Retina (tissue), 1 donor: Measurements from ENCODE around the gene RPGRIP1L.

Experiments
- DNase-seq: peaks from one replicate; pipeline ENCODE4 v3.0.0-alpha.2; 2016

The RPGRIP1L gene

DNA sequence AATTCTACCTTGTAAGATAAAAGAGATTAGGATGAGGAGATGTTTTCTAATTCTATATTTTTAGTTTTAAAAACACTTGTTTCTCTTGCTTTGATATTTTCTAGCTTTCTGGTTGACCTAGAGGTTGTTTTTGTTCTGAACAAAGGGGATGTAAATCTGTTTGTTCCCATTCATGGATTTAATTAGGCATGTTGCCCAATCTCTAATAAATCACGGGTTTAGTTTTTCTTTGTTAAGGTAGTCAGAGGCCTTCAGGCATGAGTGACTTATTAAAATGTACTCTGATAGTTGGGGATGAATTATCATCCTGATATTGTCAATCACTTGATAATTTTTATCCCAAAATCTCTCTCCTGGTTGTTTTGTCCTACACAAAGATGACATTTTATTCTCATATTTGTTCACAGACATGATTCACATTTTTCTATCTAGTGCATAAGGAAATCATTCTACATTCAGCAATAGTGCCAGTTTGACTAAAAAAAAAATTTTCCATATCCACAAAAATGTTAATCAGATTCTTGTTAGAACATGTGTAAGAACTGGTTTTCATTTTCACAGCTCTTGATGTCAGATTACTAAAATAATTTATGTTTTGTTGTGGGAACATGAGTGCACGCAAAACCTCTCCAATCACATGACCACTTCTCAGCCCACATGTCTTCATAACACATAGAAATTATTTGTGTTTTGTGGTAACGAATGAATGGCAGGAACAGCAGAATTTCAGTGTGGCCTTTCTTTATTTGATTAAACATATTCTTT lies 105.0 kb downstream of the RPGRIP1L start:
- peak; percentile 37 for DNase-seq

GRCh38 chr16:53597776-53598175 lies 105.9 kb downstream of the RPGRIP1L start:
- DNase-seq = peak; percentile 50

DNA sequence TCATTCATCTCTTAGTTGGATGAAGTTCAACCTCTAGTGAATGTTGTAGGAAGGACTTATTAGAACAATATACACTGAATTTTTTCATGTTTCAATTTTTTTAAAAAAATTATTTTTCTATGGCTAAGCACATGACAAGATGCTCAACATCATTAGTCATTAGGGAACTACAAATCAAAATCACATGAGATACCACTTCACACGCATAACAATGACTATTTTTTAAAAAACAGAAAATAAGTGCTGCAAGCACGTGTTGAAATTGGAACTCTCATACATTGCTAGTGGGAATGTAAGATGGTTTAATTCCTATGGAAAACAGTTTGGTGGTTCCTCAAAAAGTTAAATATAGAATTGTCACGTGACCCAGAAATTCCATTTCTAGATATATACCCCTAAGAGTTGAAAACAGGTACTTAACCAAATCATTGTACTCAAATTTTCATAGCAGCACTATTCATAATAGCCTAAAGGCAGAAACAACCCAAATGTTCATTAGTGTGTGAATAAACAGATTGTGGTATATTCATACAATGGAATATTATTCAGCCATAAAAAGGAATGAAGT lies 115.5 kb downstream of the RPGRIP1L start:
- no peak for DNase-seq

DNA sequence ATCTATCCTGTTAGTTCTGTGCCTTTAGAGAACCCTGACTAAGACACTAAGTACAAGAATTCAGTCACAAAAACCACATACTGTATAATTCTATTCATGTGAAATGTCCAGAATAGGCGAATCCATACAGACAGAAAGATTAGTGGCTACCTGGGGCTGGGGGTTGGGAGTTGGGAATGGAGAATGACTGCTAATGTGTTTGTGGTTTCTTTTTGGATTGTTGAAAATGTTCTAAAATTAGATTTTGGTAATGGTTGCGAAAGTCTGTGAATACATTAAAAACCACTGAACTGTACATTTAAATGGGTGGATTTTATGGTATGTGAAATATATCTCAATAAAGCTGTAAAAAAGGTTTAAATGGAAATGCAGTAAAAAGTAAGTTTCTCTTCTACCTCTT lies 120.3 kb downstream of the RPGRIP1L start:
- no peak for DNase-seq

DNA sequence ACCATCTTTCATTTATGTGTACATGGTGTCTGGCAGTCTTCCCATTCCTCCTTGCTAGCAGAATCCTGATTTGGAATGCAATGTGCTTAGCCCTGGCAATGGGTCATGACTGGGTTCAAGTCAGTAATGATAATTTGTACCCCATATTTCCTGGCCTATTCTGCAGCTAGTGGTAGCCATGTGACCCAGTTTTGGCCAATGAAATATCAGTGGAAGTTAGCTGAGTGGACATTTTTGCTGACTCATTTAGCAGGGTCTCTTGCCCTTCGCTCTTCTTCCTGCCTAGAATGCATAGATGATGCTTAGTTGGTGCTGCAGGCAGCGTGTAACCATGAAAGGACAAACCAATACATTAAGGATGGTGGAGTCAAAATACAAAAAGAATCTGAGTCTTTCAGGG lies 121.9 kb downstream of the RPGRIP1L start:
- no peak for DNase-seq

DNA sequence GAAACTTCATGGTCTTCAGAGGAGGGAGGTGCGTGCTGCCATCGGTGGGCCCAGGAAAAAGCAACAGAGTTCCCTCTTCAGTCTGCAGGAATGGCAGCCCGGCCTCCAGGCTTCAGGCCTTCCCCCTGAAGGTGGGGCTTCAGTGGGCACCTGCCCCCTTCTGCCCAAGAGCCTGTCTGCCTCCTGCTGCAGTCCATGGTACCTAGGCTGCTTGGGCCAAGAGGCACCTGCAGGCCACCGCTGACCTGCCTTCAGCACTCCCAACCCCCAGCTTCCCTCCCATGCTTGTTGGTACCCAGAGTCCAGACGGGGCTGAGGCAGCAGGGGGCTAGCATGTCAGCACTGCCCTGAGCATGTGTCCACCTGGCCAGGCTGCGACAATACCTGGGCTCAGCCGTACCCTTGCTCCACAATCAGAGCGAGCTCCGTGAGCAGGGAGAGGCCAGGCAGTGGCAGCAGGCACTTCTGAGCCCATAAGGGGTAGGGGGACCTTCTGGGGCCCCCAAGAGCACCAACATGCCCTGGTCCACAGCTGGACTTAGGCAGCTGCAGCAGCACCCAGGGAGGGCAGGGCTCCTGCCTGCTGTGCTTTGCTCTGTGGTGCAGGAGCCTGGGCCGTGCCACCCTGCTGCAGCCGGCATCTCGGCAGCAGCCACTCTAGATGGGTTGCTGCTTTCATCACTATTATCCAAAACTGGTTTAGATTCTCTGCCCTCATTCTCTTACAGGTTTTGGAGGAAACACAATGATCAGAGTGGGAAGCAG lies 123.4 kb downstream of the RPGRIP1L start:
- no peak for DNase-seq

DNA sequence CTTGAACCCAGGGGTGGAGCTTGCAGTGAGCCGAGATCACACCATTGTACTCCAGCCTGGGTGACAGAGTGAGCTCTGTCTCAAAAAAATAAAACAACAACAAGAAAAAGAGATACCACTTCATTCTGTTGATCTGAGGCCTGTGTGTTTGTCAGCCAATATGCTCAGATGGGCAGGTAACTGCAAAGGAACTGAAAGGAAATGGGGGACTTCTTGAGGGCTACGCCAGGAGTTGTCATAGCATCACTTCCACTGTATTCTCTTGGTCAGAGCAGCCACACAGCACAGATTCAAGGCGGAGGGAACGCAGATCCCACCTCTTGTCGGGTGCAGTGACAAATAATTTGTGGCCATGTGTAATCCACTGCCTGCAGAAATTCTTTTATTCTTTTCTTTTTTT lies 126.8 kb downstream of the RPGRIP1L start:
- DNase-seq = no peak

DNA sequence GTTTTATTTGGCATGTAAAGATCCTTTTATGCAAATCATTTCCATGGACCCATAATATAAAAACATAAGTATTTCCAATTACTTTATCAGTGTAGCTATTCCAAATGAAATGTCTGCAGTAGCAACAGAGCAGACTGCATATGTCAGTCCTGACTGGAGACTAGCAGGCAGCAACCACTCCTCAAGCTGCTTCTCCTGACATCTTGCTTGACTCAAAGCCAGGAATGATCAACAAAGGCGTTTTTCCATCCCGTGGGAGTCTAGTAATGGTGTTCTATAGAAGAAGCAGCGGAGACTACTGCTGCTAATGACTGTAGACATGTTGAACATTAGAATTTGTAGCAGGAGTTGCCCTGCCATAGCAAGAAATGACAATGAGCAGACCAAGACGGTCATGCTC lies 127.4 kb downstream of the RPGRIP1L start:
- no peak for DNase-seq

DNA sequence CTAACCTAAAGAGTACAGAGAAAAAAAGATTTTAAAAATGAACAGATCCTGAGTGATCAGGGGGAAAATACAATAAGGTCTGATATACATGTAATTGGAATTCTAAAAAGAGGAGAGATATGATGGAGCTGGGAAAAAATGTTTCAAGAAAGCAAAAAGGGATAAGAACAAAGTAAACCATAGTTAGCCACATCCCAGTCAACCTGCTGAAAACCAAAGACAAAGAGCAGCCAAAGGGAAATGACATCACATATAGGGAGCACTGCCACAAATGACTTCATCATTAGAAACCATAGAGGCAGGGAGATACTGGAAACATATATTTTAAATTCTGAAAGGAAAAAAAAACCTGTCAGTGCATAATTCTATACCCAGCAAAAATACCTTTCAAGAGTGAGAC lies 131.9 kb downstream of the RPGRIP1L start:
- DNase-seq = no peak

GRCh38 chr16:53566552-53567245 lies 137.0 kb downstream of the RPGRIP1L start:
- DNase-seq = no peak

DNA sequence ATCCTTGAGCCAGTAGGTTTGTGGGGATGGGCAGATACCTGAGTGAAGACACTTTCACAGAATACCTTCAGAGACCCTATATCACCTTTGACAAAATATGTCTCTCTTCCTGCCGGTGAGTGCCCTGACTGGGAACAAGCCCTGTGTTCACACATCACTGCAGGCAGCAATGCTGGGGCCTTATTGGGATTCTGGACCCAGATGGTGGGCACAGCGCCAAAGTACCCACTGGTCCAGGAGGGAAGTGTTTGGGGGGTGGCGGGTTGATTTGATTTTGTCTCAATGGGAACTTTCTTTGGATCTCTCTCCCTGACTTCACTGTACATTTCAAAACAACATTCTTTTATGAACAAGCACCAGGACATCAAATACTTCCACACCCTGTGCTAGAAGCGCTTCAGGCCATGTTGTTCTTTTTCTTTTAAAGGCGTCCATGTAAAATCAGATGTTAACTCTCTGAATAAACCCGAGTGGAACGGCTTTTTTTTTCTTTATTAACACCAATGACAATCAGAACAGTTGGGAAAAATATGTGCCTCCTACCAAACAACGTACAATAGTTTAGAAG lies 138.3 kb downstream of the RPGRIP1L start:
- DNase-seq = no peak

- no peak for DNase-seq
Observed at GRCh38 chr16:53563426-53563825, 140.2 kb downstream of the RPGRIP1L start.

- DNase-seq = no peak
Observed at GRCh38 chr16:53561101-53561888, 142.4 kb downstream of the RPGRIP1L start.

DNA sequence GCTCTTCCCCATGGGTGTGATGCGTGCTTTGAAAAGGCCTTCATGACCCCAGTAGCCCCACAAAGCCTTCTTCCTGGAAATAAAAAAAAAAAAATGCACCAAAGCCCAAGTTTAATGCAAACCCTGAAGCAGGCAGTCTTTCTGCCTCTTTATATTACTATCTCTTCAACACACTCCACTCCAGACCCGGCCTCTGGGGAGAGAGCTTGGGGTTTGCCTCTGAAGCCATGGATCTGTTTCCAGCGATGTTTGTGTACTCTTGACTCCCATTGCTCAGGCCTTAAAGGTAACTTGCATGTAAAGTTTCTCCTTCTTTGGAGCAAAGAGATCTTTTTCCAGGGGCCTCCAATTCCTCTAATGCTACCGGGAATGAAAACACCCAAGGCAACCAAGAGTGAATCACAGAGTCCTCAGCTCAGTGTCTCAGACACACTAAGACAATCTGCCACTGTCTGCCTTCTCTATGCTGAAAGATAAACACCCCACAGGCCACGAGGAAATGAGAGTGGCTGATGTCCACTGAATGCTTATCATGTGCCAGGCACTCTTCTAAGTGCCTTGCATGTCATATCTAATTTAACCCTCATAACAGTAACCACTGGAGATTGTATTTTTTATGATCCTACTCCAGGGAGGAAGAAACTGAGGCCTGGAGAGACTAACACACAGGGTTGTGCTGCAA lies 144.2 kb downstream of the RPGRIP1L start:
- DNase-seq = no peak

DNA sequence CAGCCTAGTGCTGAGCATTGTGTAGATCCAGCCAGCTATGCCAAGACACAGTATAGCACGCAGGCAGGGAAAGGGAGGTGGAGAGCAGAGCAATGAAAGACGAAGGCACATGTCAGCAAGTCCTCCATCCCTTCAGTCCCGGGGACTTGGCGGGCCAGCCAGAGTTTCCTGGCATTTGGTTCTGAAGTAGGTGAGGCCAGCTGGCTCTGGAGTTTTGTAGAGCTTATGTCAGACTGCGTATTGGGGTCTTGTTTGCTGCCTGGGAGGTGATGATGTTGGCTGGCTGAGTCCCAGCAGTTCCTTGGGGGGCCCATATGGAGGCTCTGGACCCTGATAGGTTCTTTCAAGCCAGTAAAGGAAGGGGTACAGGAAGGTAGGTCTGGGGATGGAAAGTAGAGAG lies 144.9 kb downstream of the RPGRIP1L start:
- no peak for DNase-seq

DNA sequence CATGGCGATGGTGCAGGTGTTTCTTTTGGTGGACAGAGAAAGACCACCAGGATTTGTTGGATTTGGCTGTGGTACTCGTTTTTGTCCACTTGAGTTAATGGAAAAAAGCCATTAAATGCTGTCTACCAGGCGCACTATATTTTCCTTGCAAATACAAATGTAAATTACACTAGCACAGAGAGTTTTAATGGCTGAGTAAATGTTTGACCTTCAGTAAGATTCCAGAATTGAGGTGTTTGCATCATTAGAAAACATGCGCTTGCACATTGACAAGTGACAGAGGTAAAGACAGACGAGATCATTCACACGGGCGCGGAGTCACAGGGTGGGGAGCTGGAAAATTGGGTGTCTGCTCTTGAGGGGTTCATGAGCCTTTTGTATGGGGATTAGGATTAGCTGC lies 147.1 kb downstream of the RPGRIP1L start:
- no peak for DNase-seq

GRCh38 chr16:53549970-53550690 lies 153.5 kb downstream of the RPGRIP1L start:
- DNase-seq = peak; percentile 82
